Nephron progenitor cell (in vitro differentiated cells): ENCODE data around the gene FAM227B.

ENCODE experiments used
- DNase-seq: peaks from one replicate; pipeline ENCODE4 v3.0.0; 2021
- H3K27ac Mint-ChIP-seq: 2 replicates; pipeline ENCODE4 v1.8.0; 2021; ENCODE audit warnings: mild to moderate bottlenecking, moderate library complexity, mixed read lengths
- H3K27me3 Mint-ChIP-seq: 2 replicates; pipeline ENCODE4 v1.8.0; 2021; ENCODE audit warnings: mild to moderate bottlenecking, low read depth, mixed read lengths; ENCODE audit not compliant: poor library complexity
- H3K36me3 Mint-ChIP-seq: 2 replicates; pipeline ENCODE4 v1.8.0; 2021; ENCODE audit warnings: low read depth, mixed read lengths
- H3K4me1 Mint-ChIP-seq: 2 replicates; pipeline ENCODE4 v1.8.0; 2021; ENCODE audit warnings: mixed read lengths
- H3K4me3 Mint-ChIP-seq: 2 replicates; pipeline ENCODE4 v1.8.0; 2021; ENCODE audit warnings: mild to moderate bottlenecking, moderate library complexity, mixed read lengths
- H3K9me3 Mint-ChIP-seq: 2 replicates; pipeline ENCODE4 v1.8.0; 2021; ENCODE audit warnings: mild to moderate bottlenecking, moderate library complexity, mixed read lengths
- CTCF ChIP-seq: fragments of 200-600 bp; sonication (generic); IDR thresholded peaks from 2 replicates; pipeline ENCODE4 v1.5.0; 2021; ENCODE audit warnings: antibody characterized with exemption

The FAM227B gene

GRCh38 chr15:49468481-49468839, 152.2 kb downstream of the FAM227B start:
- H3K36me3 Mint-ChIP-seq, result no peaks in the 10 kb centered on the region
- no peak for TF ChIP-seq CTCF
- no peak overlapping the region for H3K27ac Mint-ChIP-seq
- DNase-seq, result no peak
- H3K27me3 Mint-ChIP-seq, result no peaks in the 10 kb centered on the region
- H3K4me1 Mint-ChIP-seq, result no peaks in the 10 kb centered on the region
- H3K4me3 Mint-ChIP-seq, result no peak overlapping the region
- no peaks in the 10 kb centered on the region for H3K9me3 Mint-ChIP-seq

DNA sequence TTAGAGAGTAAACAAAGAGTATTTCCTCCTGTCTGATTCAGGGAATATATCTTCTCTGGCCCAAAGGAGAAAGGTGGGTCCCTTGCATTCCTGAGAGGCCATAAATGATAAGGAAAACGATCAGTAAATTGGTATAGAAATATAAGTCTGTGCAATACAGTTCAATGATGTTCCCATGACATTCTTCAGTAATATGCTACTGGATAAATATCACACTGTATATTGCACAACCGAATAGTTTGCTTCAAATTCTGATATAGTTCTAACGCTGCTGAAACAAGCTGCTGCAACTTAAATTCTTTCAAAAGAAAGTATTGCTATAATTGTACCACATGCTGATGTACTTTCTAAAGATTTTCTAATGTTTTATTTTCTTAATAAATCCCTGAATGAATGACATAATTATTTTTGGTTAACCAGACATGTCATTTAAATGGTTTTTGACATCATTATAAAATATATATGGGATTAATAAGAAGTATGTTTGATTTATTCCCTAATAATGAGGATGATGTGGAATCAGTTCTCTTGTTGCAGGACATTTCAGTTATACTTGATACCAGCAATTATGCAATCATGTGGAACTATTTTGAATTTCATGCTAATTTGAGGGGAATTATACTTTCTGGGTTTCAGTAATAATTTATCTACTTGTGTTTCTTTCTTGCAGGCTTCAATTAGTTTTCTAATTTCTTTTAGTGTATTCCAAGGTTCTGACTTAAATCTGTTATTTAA, 152.7 kb downstream of the FAM227B start:
- no peak overlapping the region for H3K27ac Mint-ChIP-seq
- no peaks in the 10 kb centered on the region for H3K4me1 Mint-ChIP-seq
- no peak overlapping the region for H3K4me3 Mint-ChIP-seq
- H3K9me3 Mint-ChIP-seq, result no peaks in the 10 kb centered on the region
- no peaks in the 10 kb centered on the region for H3K27me3 Mint-ChIP-seq
- DNase-seq, result no peak
- no peak for TF ChIP-seq CTCF
- H3K36me3 Mint-ChIP-seq, result no peaks in the 10 kb centered on the region

- no peak overlapping the region for H3K4me3 Mint-ChIP-seq
- H3K4me1 Mint-ChIP-seq, result no peaks in the 10 kb centered on the region
- no peak for DNase-seq
- H3K36me3 Mint-ChIP-seq, result no peaks in the 10 kb centered on the region
- H3K27ac Mint-ChIP-seq, result no peak overlapping the region
- no peak for TF ChIP-seq CTCF
- H3K9me3 Mint-ChIP-seq, result no peaks in the 10 kb centered on the region
- H3K27me3 Mint-ChIP-seq, result no peaks in the 10 kb centered on the region
These were observed 154.5 kb downstream of the FAM227B start for GRCh38 chr15:49466119-49466518.

- DNase-seq, result no peak
- H3K4me3 Mint-ChIP-seq, result no peak overlapping the region
- no peak overlapping the region for H3K27ac Mint-ChIP-seq
- H3K27me3 Mint-ChIP-seq, result no peaks in the 10 kb centered on the region
- H3K4me1 Mint-ChIP-seq, result no peaks in the 10 kb centered on the region
- TF ChIP-seq CTCF, result no peak
- no peaks in the 10 kb centered on the region for H3K9me3 Mint-ChIP-seq
- H3K36me3 Mint-ChIP-seq, result no peaks in the 10 kb centered on the region
These were observed 156.1 kb downstream of the FAM227B start for GRCh38 chr15:49464522-49464921.

DNA sequence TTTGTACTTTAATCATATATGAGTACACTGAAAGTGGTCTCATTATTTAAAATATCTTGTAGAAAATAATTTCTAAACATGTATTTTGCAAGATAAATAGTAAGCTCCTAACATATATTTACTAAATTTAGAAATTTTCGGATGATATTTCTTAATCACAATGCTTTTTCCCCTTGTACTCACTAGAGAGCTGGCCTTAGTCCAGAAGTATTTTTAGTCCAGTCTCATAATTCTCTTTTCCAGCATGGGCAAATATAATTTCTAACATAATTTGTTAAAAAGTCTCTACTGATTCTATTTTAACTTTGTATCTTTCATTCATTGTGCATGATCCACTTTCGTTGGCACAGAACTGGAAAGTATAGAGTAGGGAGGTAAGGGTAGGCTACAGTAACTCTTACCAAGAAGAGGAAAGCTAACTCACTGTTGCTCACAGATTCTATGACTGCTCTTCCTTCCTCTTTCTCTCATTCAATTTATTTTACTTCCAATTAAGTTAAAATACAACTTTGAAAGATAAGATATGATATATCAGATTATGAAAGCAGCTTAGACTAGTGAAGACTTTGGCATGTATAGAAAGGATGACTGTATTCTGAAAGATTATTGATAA, 158.3 kb downstream of the FAM227B start:
- Mint-ChIP-seq H3K4me3 (no peak overlapping the region), H3K9me3 (no peaks in the 10 kb centered on the region), H3K36me3 (no peaks in the 10 kb centered on the region), H3K4me1 (no peaks in the 10 kb centered on the region), H3K27ac (no peak overlapping the region), H3K27me3 (no peaks in the 10 kb centered on the region)
- no peak for DNase-seq
- no peak for TF ChIP-seq CTCF

DNA sequence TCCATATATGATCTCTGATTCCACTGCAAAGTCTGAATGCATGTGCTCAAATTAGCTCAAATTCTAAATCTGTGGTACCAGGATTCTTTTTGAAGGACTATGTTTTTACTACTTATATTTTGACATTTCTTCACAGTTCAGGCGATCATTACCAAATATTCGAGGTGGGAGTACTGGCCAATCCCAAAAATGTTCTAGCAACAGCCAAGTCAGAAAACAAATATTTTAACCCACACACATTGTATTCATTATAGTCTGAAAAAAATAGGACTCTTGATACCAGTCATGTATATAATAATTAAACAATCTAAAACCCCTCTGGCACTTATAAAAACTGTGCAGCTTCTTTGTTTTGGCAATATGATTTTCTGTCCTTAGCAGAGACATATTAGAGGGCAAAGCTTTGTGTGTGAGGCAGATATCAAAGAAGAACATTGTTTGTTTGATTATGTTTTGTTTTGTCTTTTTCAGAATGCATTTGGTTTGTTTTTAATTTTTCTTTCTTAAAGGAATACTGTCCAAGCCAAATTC, 160.1 kb downstream of the FAM227B start:
- H3K27ac Mint-ChIP-seq, result no peak overlapping the region
- DNase-seq, result no peak
- H3K4me1 Mint-ChIP-seq, result no peaks in the 10 kb centered on the region
- no peaks in the 10 kb centered on the region for H3K36me3 Mint-ChIP-seq
- no peaks in the 10 kb centered on the region for H3K9me3 Mint-ChIP-seq
- H3K4me3 Mint-ChIP-seq, result no peak overlapping the region
- no peak for TF ChIP-seq CTCF
- H3K27me3 Mint-ChIP-seq, result no peaks in the 10 kb centered on the region
